Kidney (tissue), 22 donors: ENCODE data around the gene PSTPIP2. TPM values are rescaled to one million over a fixed set of nuclear protein-coding genes. Genes with fewer than 3 reads are reported as not detected.
A peak's percentile ranks its signal among the peaks of the same experiment; 100 is the strongest.

Experiments
- DNase-seq, 5 donors: peaks; one replicate each; pipeline ENCODE4 v3.0.0-alpha.2; 2013 to 2020
- FAIRE-seq: peaks from 2 replicates; lab custom pipeline; 2012; peaks lifted over from hg19 to GRCh38; lab: Jason Lieb, UNC
- H3K27ac ChIP-seq, 2 donors: one replicate each; pipeline ENCODE4 v1.7.0; 2013; ENCODE audit warnings: low read depth in 2 of 2, low read length in 2 of 2, inconsistent platforms in 1 of 2
- H3K27me3 ChIP-seq: one replicate; pipeline ENCODE4 v1.7.1; 2013; ENCODE audit warnings: low read length, inconsistent platforms; ENCODE audit not compliant: control insufficient read depth, insufficient read depth
- H3K36me3 ChIP-seq, 3 donors: one replicate each; pipeline versions ENCODE4 v1.7.0 to v1.7.1; 2013; ENCODE audit warnings: low read length in 3 of 3, control low read depth in 1 of 3, inconsistent platforms in 1 of 3; ENCODE audit not compliant: insufficient read depth in 3 of 3, control insufficient read depth in 2 of 3
- H3K4me1 ChIP-seq, 3 donors: one replicate each; pipeline versions ENCODE4 v1.7.0 to v1.7.1; 2013; ENCODE audit warnings: low read length in 3 of 3, inconsistent platforms in 1 of 3, low read depth in 1 of 3; ENCODE audit not compliant: control insufficient read depth in 2 of 3, insufficient read depth in 2 of 3
- H3K4me3 ChIP-seq, 3 donors: one replicate each; pipeline versions ENCODE4 v1.7.0 to v1.8.1; 2013; ENCODE audit warnings: low read length in 3 of 3, control low read depth in 1 of 3, inconsistent platforms in 1 of 3
- H3K9ac ChIP-seq, 3 donors: one replicate each; pipeline versions ENCODE4 v1.7.0 to v1.7.1; 2013; ENCODE audit warnings: low read length in 3 of 3, control low read depth in 1 of 3, inconsistent platforms in 1 of 3
- H3K9me3 ChIP-seq, 3 donors: one replicate each; pipeline versions ENCODE4 v1.7.0 to v1.7.1; 2013; ENCODE audit warnings: low read length in 3 of 3, control low read depth in 1 of 3, inconsistent platforms in 1 of 3; ENCODE audit not compliant: control insufficient read depth in 2 of 3, insufficient read depth in 1 of 3
- intact Hi-C: fragments of 100-400 bp; cut with DNase I; formaldehyde crosslinking; loops from one replicate; pipeline ENCODE4 v1.11.1; 2022
- long read RNA-seq, 10 donors: library from polyadenylated mRNA in 1 of 10; unstranded in 1 of 10; transcript quantifications; one replicate each; pipeline ENCODE4 v2.0.0 and lab custom pipeline, GENCODE V29; 2021 to 2026
- polyA plus RNA-seq: library from polyadenylated mRNA; stranded (reverse); fragments of 350-450 nt; fragmentation: Illumina TruSeq; extraction: RNeasy Lipid Tissue Mini Kit (QIAGEN cat#74804); gene quantifications from one replicate; pipeline ENCODE4 v1.2.3, GENCODE V29; 2014; ENCODE audit warnings: low read depth, low replicate concordance; ENCODE audit not compliant: insufficient read depth
- total RNA-seq: library from RNA; stranded (reverse); fragmentation: NEBNext Ultra II Directional; extraction: Animal tissue kit (Norgen Biotek cat#: 25700); gene quantifications from one replicate; pipeline ENCODE4 v1.2.1, GENCODE V29; 2021
- TF ChIP-seq, protein P1 (sequence below): IDR thresholded peaks from 3 replicates; pipeline ENCODE4 v1.5.1; 2012; ENCODE audit warnings: mild to moderate bottlenecking, moderate library complexity, borderline replicate concordance; ENCODE audit not compliant: insufficient read depth; ENCODE audit errors: extremely low read depth
- donor health status: control.
- donor health status: control.
- donor health status: control.
- donor health status: control.
- donor health status: control.
- donor health status: DM: yes; HTN: yes; CAD: no.
- donor health status: Normal renal cell carcinoma (clear cell type).

Gene PSTPIP2, protein sequence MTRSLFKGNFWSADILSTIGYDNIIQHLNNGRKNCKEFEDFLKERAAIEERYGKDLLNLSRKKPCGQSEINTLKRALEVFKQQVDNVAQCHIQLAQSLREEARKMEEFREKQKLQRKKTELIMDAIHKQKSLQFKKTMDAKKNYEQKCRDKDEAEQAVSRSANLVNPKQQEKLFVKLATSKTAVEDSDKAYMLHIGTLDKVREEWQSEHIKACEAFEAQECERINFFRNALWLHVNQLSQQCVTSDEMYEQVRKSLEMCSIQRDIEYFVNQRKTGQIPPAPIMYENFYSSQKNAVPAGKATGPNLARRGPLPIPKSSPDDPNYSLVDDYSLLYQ
- total RNA-seq (11.1 TPM), polyA plus RNA-seq (1.3 TPM)
- long read RNA-seq, donor 1, result 0 reads
- long read RNA-seq, donor 2, partial matches to known transcripts, result 0 of 1 reads
- long read RNA-seq, donor 2, other reads (novel, unspliced or antisense), result 0 of 1 reads
- long read RNA-seq, donor 3, partial matches to known transcripts, result 0 of 4 reads
- long read RNA-seq, donor 3, other reads (novel, unspliced or antisense), result 0 of 4 reads
- long read RNA-seq, donor 4, partial matches to known transcripts, result 0 of 1 reads
- long read RNA-seq, donor 4, other reads (novel, unspliced or antisense), result 0 of 1 reads
- long read RNA-seq, donor 5, result 0 reads
- long read RNA-seq, donor 6, result 0 reads
- long read RNA-seq, donor 7, partial matches to known transcripts, result 0 of 2 reads
- long read RNA-seq, donor 7, other reads (novel, unspliced or antisense), result 1 of 2 reads
- long read RNA-seq, donor 8, partial matches to known transcripts, result 0 of 2 reads
- long read RNA-seq, donor 8, other reads (novel, unspliced or antisense), result 0 of 2 reads
- long read RNA-seq, donor 9, result 0 reads
- long read RNA-seq, donor 10, partial matches to known transcripts, result 0 of 1 reads
- long read RNA-seq, donor 10, other reads (novel, unspliced or antisense), result 0 of 1 reads

DNA sequence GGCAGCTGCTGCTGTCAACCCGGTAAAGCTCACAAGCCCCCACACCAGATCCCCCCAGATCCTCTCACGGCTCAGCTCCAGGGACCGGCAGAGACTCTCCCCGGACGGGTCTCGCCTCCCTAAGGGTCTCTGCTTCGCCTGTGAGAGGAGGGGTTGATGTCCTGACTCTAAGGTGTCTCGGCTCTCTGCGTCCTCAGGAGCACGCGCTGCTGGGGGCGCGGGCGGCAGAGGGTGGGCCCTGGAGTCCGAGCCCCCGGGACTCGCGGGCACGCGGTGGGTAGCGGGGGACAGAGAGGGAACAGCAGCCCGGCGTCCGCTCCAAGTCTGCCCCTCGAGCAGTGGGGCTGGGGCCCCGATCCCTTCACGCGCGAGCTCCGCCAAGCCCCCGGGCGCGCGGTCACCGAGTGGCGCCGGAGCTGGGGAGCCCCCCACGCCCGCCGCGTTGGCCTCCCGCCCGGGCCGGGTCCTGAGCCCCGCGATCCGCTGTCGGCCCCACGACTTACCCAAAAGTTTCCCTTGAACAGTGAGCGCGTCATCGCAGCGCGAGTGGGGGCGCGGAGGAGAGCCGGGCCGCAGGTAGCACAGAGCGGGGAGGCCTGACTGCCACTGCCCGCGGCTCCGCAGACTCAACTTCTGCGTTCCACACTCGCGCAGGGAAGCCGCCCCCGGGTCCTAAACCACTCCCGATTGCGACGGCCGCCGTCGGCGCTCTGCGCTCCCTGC lies at the start of gene PSTPIP2:
PSTPIP2 (minus strand) TSS at position 608 of the 723 bp plus-strand sequence; CDS start at position 536, 72 bp downstream.
- FAIRE-seq, result no peak
- Histone ChIP-seq H3K27me3 (no peaks in the 10 kb centered on the region), H3K9ac (peak within 1 kb of the TSS; percentile 7 to 55 (median 43)), H3K9me3 (no peaks in the 10 kb centered on the region), H3K4me3 (peak within 1 kb of the TSS; percentile 26 to 59 (median 53)), H3K36me3 (no peaks in the 10 kb centered on the region), H3K4me1 (peaks cover 0 to 13% (median 4%) of the 10 kb centered on the region in 3 donors), H3K27ac (no peak within 1 kb of the TSS)
- intact Hi-C loops, result no loop called here
- peak; percentile 69 to 90 (median 78) for DNase-seq
- TF ChIP-seq, protein P1, sequence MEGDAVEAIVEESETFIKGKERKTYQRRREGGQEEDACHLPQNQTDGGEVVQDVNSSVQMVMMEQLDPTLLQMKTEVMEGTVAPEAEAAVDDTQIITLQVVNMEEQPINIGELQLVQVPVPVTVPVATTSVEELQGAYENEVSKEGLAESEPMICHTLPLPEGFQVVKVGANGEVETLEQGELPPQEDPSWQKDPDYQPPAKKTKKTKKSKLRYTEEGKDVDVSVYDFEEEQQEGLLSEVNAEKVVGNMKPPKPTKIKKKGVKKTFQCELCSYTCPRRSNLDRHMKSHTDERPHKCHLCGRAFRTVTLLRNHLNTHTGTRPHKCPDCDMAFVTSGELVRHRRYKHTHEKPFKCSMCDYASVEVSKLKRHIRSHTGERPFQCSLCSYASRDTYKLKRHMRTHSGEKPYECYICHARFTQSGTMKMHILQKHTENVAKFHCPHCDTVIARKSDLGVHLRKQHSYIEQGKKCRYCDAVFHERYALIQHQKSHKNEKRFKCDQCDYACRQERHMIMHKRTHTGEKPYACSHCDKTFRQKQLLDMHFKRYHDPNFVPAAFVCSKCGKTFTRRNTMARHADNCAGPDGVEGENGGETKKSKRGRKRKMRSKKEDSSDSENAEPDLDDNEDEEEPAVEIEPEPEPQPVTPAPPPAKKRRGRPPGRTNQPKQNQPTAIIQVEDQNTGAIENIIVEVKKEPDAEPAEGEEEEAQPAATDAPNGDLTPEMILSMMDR, result no peak

DNA sequence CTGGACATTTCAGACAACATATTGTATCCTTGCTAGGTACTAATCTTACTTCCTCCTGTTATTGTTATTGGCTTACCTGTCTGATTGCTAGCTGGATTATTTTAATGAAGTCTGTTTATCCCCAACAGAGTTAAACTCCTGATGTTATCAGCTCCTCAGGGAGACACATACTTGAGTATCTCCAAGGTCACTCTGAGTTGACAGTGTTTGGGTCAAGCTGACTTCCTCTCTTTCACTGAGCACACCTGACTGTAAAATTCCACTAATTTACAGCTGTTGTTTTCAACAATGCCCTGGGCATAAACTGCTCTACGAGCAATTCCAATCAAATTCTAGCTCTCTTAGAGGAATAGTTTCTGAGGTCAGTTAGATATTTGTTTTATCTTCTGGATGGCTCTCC lies 41.7 kb upstream of the PSTPIP2 start:
- H3K4me1 ChIP-seq, result no peaks in the 10 kb centered on the region
- intact Hi-C loops, result no loop called here
- TF ChIP-seq, protein P1, result no peak

GRCh38 chr18:46110406-46110805 lies 38.3 kb upstream of the PSTPIP2 start:
- Histone ChIP-seq H3K4me3 (no peak overlapping the region), H3K9ac (no peak overlapping the region), H3K36me3 (peaks cover 0 to 2% (median 0%) of the 10 kb centered on the region in 3 donors), H3K4me1 (no peaks in the 10 kb centered on the region), H3K27me3 (no peaks in the 10 kb centered on the region), H3K9me3 (no peaks in the 10 kb centered on the region), H3K27ac (no peak overlapping the region)
- DNase-seq (no peak), FAIRE-seq (no peak)
- intact Hi-C loops, result no loop called here
- TF ChIP-seq, protein P1, result no peak

More for the DNA sequence above, 41.7 kb upstream of the PSTPIP2 start:
- Histone ChIP-seq H3K9me3 (no peaks in the 10 kb centered on the region), H3K4me3 (no peak overlapping the region), H3K36me3 (no peaks in the 10 kb centered on the region), H3K27me3 (no peaks in the 10 kb centered on the region), H3K9ac (no peak overlapping the region), H3K27ac (no peak overlapping the region)
- FAIRE-seq (no peak), DNase-seq (no peak)
